Glutamatergic neuron (in vitro differentiated cells): Measurements from ENCODE around the gene PHYHIPL. TPM values are rescaled to one million over a fixed set of nuclear protein-coding genes. Genes with fewer than 3 reads are reported as not detected.

Experiments
- DNase-seq: peaks from one replicate; pipeline ENCODE4 v3.0.0; 2022
- H3K27ac Mint-ChIP-seq: one replicate; pipeline ENCODE4 v1.8.0; 2020; ENCODE audit warnings: mild to moderate bottlenecking, mixed read lengths, inconsistent platforms; ENCODE audit not compliant: unreplicated experiment
- H3K27me3 Mint-ChIP-seq: one replicate; pipeline ENCODE4 v1.8.0; 2020; ENCODE audit warnings: mild to moderate bottlenecking, moderate library complexity, mixed read lengths, inconsistent platforms; ENCODE audit not compliant: unreplicated experiment
- H3K36me3 Mint-ChIP-seq: one replicate; pipeline ENCODE4 v1.8.0; 2020; ENCODE audit warnings: mild to moderate bottlenecking, mixed read lengths, inconsistent platforms; ENCODE audit not compliant: unreplicated experiment
- H3K4me1 Mint-ChIP-seq: one replicate; pipeline ENCODE4 v1.8.0; 2020; ENCODE audit warnings: mild to moderate bottlenecking, low read depth, mixed read lengths, inconsistent platforms; ENCODE audit not compliant: unreplicated experiment
- H3K4me3 Mint-ChIP-seq: one replicate; pipeline ENCODE4 v1.8.0; 2020; ENCODE audit warnings: mild to moderate bottlenecking, mixed read lengths, inconsistent platforms; ENCODE audit not compliant: unreplicated experiment
- H3K9me3 Mint-ChIP-seq: one replicate; pipeline ENCODE4 v1.8.0; 2020; ENCODE audit warnings: mild to moderate bottlenecking, moderate library complexity, mixed read lengths, inconsistent platforms; ENCODE audit not compliant: unreplicated experiment
- total RNA-seq: library from RNA; stranded (reverse); fragmentation: NEBNext Ultra II Directional; extraction: Animal tissue kit (Norgen Biotek cat#: 25700); gene quantifications from one replicate; pipeline ENCODE4 v1.2.1, GENCODE V29; 2021; ENCODE audit not compliant: unreplicated experiment
- TF ChIP-seq, protein P1 (sequence below): fragments of 200-600 bp; sonication (generic); IDR thresholded peaks from one replicate; pipeline ENCODE4 v1.5.0; 2021; ENCODE audit not compliant: partially characterized antibody, unreplicated experiment

Gene PHYHIPL
- total RNA-seq, 1 donor from 2014 or later, result 6.2 TPM

DNA sequence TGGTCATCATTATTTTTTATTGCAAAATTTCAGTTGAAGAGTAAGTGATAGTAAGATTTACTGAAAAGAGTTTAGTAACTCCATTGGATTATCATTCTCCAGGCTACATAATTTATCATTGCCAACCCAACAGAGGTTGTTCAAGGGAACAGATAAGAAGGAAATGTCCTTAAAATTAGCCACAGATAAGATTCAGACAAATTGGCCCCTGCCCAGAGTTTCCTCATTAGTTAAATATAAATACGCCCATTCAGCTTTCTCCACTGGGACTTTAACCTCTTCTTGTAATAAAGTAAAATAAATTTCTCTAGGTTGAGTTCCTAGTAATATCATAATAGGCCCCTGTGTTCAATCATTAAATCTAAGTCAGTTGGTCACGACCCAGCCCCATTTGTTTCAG lies 27.7 kb upstream of the PHYHIPL start:
- H3K4me3 Mint-ChIP-seq, result no peak overlapping the region
- H3K9me3 Mint-ChIP-seq, result no peaks in the 10 kb centered on the region
- TF ChIP-seq, protein P1, sequence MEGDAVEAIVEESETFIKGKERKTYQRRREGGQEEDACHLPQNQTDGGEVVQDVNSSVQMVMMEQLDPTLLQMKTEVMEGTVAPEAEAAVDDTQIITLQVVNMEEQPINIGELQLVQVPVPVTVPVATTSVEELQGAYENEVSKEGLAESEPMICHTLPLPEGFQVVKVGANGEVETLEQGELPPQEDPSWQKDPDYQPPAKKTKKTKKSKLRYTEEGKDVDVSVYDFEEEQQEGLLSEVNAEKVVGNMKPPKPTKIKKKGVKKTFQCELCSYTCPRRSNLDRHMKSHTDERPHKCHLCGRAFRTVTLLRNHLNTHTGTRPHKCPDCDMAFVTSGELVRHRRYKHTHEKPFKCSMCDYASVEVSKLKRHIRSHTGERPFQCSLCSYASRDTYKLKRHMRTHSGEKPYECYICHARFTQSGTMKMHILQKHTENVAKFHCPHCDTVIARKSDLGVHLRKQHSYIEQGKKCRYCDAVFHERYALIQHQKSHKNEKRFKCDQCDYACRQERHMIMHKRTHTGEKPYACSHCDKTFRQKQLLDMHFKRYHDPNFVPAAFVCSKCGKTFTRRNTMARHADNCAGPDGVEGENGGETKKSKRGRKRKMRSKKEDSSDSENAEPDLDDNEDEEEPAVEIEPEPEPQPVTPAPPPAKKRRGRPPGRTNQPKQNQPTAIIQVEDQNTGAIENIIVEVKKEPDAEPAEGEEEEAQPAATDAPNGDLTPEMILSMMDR, result no peak

DNA sequence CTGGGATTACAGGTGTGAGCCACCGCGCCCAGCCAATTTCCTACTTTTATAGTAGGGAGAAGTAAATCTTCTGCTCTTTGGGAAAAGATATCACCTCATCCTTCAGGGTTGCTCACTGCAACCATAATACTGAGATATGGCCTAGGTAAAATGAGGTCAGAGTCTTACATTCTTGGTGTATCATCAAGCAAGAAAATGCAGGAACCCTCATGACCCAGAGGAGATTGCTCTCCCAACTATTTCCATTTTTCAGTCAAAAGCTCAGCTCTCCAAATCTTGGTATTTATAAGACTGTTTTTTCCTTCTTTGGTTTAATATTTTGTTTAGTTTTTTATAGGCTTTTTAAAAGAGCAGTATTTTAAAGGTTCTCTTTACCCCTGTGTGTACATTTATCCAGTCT lies 20.9 kb upstream of the PHYHIPL start:
- Mint-ChIP-seq H3K36me3 (no peaks in the 10 kb centered on the region), H3K9me3 (no peaks in the 10 kb centered on the region), H3K27me3 (no peaks in the 10 kb centered on the region), H3K4me3 (no peak overlapping the region), H3K27ac (no peak overlapping the region), H3K4me1 (no peaks in the 10 kb centered on the region)
- no peak for DNase-seq
- TF ChIP-seq, protein P1, result no peak

More for the DNA sequence above, 27.7 kb upstream of the PHYHIPL start:
- no peak for DNase-seq
- Mint-ChIP-seq H3K27ac (no peak overlapping the region), H3K27me3 (no peaks in the 10 kb centered on the region), H3K4me1 (peaks cover 4% of the 10 kb centered on the region), H3K36me3 (no peaks in the 10 kb centered on the region)

DNA sequence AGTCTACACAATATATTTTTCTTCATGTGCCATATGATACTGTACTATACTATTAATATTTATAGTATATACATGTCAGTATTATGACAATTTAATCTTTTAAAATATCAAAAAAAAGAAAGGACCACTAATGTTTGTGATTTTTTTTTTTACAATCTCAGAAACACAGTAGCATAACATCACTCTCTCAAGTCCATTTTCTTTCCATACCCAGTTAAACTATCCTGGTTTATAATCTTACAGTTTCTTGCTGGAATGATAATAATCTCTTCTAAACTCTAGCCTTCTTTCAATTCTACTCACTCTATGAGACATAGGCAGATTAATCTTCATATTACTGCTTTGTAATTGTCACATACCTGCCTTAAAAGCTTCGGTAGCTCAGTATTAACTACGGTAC lies 8.9 kb upstream of the PHYHIPL start:
- no peaks in the 10 kb centered on the region for H3K4me1 Mint-ChIP-seq
- H3K36me3 Mint-ChIP-seq, result no peaks in the 10 kb centered on the region
- no peak overlapping the region for H3K4me3 Mint-ChIP-seq
- no peak for DNase-seq
- no peaks in the 10 kb centered on the region for H3K27me3 Mint-ChIP-seq
- peaks cover 1% of the 10 kb centered on the region for H3K9me3 Mint-ChIP-seq
- H3K27ac Mint-ChIP-seq, result no peak overlapping the region
- TF ChIP-seq, protein P1, result no peak

DNA sequence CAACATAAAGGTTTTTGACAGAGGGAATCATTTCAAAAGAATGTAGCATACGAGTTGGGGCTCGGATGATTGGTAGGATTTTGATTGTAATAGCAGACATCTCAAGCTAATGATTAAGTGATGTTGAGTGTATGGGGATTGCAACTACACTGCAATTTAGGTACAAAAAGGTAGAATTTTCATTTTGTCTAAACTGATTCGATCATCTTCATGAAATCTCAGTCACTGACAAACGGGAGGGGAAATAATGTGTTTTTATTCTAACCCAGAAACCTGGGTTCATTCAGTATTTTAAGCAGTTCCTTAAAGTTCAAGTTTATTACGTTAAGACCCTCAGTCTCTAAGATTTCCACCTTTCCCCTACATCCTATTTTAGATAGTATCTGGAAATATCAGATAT lies 3.9 kb upstream of the PHYHIPL start:
- TF ChIP-seq, protein P1, result no peak
- Mint-ChIP-seq H3K9me3 (peaks cover 5% of the 10 kb centered on the region), H3K27me3 (peaks cover 9% of the 10 kb centered on the region), H3K4me1 (peaks cover 2% of the 10 kb centered on the region), H3K36me3 (no peaks in the 10 kb centered on the region), H3K27ac (no peak overlapping the region), H3K4me3 (no peak overlapping the region)
- no peak for DNase-seq

DNA sequence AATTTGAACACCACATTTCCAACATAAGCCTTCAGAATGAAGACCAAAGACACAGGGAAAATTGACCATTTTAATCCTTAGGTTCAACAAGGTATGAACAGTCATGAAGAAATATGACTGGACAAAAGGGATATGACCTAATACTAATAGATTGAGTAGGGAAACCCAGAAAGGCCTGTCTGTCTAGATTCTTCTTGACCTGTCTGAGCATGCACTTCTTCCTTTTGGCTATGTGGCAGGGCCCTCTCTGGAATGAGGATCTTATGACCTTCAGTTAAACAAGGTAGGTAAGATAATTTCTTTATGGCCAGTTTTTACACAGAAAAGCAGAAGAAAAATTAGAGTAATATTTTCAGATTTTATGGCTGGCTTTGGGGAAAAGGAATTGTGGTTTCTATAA lies 3.0 kb upstream of the PHYHIPL start:
- Mint-ChIP-seq H3K4me3 (no peak overlapping the region), H3K4me1 (peaks cover 2% of the 10 kb centered on the region), H3K36me3 (no peaks in the 10 kb centered on the region), H3K9me3 (peaks cover 6% of the 10 kb centered on the region), H3K27ac (no peak overlapping the region), H3K27me3 (peaks cover 10% of the 10 kb centered on the region)
- TF ChIP-seq, protein P1, result no peak
- DNase-seq, result no peak
